GM23248 (cell line): ENCODE measurements around the gene SMARCC1.

ENCODE experiments used
- EZH2 ChIP-seq: fragments of 200-600 bp; sonication (generic); IDR thresholded peaks from 2 replicates; pipeline ENCODE4 v1.6.1; 2018; ENCODE audit warnings: antibody characterized with exemption, mild to moderate bottlenecking; ENCODE audit not compliant: insufficient read depth, poor library complexity, severe bottlenecking
- EZH2phosphoT487 ChIP-seq: fragments of 200-600 bp; sonication (generic); IDR thresholded peaks from 2 replicates; pipeline ENCODE4 v1.6.1; 2018; ENCODE audit warnings: antibody characterized with exemption, moderate library complexity, mild to moderate bottlenecking, low read depth; ENCODE audit not compliant: insufficient read depth

GRCh38 chr3:47556351-47556750 lies 225.3 kb downstream of the SMARCC1 start:
- TF ChIP-seq EZH2 (no peak), EZH2phosphoT487 (no peak)
